Motor neuron (in vitro differentiated cells): ENCODE data around the gene CMC4. TPM values are rescaled to one million over a fixed set of nuclear protein-coding genes. Genes with fewer than 3 reads are reported as not detected.

ENCODE experiments used
- total RNA-seq, 8 experiments: library from RNA; unstranded; fragments of 300-600 nt; gene quantifications; 2 replicates each; pipeline versions ENCODE4 v1.2.3 to v1.2.4, GENCODE V29; 2022

Gene CMC4
- total RNA-seq, 8 experiments from 2014 or later: 3.4 to 21.1 (median 6.9) TPM

Other genes with a start within 250 kb of the CMC4 start
- not detected for gene SMIM9, start 236.5 kb downstream of the CMC4 start, total RNA-seq
- gene F8A1, start 184.8 kb downstream of the CMC4 start, total RNA-seq: 10 to 100 TPM in 4 of 8 experiments, 1 to 10 TPM in 4; 6.2 to 15.1 (median 9.4) TPM
- gene F8, start 48.4 kb downstream of the CMC4 start, total RNA-seq: 1 to 10 TPM; 1.2 to 5.3 (median 3.1) TPM
- 10 to 100 TPM; 50.0 to 85.2 (median 69.6) TPM for gene FUNDC2, start 44.3 kb downstream of the CMC4 start, total RNA-seq
- 10 to 100 TPM in 7 of 8 experiments, 1 to 10 TPM in 1; 8.2 to 27.4 (median 15.0) TPM for gene MTCP1, start within 50 bp of the CMC4 start, total RNA-seq
- gene BRCC3, start 372 bp upstream of the CMC4 start, total RNA-seq: 10 to 100 TPM in 7 of 8 experiments, 1 to 10 TPM in 1; 8.5 to 27.3 (median 18.0) TPM
- gene VBP1, start 145.3 kb upstream of the CMC4 start, total RNA-seq: 100 to 1,000 TPM in 2 of 8 experiments, 10 to 100 TPM in 6; 48.8 to 107 (median 88.0) TPM
- gene RAB39B, start 193.4 kb upstream of the CMC4 start, total RNA-seq: 10 to 100 TPM in 5 of 8 experiments, under 1 TPM in 3; 0.10 to 25.6 (median 17.7) TPM